Stimulated activated CD8-positive, alpha-beta memory T cell treated with anti-CD3 and anti-CD28 coated beads, Interleukin-2, amount 100 ng/mL, for 48 hours (primary cell): Measurements from ENCODE around the gene PBOV1.
"Not testable (repeated sequence)": the region's sequence is repeated elsewhere in the genome, so short reads cannot be mapped to it uniquely, and the experiment has no call there.

ENCODE experiments used
- DNase-seq, 2 donors: peaks; one replicate each; pipeline ENCODE4 v3.0.0-alpha.2; 2020; ENCODE audit warnings: low read depth in 2 of 2

Gene PBOV1

DNA sequence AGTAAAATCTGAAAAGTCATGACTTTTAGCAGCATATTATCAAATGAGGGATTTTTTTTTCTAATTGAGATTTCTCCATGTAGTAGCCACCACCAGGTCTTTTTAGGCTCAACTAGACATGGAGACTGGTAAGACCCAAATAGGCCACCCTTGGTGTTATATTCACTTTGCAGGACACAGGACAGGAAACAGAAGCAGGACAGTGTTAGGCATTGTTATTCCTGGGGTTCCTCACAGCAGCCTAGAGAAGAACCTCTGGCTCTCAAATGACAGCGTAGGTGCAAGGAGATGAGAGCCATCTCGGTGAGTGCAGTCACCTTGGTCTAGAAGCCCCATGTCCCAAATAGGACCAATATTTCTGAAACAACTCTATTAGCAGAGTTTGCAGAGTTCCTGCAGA lies 19.2 kb upstream of the PBOV1 start:
- no peak for DNase-seq

DNA sequence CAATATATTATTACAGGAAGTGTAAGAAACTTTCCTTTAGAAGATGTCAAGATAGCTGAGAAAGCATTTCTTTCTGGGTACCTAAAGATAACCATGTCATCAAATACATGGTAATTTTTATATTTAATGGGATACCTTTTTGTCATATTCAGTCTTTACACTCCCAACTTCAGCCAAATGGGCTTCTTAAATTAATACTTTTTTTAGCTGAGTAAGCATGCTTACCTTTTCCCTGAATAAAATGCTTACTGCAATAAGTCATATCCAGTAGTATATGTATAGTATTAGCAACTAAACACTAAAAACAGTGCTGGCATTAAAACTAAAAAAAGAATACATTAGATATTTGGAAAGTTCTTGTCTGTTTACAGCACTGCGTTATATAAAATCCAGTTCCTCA lies 17.4 kb upstream of the PBOV1 start:
- DNase-seq = no peak

DNA sequence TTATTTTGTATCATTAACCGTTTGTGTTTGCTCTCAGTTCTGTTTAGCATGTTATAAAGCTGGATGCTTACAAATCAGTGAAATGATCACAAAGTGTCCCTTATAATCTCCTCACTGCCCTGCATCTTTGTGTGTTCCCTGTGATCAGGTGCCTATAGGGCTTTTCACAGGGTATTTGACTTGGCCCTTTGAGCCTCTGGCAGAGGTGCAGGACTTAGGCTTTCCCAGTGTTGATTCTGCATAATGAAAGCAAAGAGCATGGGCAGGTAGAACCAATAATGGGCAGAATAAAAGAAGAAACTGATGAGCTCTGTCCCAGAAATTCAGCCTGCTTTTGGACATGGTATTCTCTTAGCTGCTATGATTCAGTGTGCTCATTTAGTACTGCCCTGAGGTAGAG lies 16.9 kb upstream of the PBOV1 start:
- DNase-seq = no peak

DNA sequence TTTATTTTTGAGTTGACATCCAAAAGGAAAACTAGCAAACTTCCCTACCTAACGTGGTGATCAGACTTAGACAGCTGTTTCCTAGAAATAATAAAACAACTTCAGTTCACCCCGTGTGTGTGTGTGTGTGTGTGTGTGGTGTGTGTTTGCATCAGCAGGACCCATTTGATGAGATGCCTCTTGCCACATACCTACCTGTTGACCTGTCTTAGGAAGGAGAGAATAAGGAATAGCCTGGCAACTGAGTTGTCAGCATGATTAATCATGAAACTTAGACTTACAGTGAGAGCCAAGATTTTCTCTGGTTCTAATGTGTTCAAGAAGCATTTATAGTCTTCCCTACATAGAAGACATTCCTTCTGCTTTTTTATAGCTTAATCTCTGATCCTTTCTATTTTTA lies 16.1 kb upstream of the PBOV1 start:
- DNase-seq = no peak

DNA sequence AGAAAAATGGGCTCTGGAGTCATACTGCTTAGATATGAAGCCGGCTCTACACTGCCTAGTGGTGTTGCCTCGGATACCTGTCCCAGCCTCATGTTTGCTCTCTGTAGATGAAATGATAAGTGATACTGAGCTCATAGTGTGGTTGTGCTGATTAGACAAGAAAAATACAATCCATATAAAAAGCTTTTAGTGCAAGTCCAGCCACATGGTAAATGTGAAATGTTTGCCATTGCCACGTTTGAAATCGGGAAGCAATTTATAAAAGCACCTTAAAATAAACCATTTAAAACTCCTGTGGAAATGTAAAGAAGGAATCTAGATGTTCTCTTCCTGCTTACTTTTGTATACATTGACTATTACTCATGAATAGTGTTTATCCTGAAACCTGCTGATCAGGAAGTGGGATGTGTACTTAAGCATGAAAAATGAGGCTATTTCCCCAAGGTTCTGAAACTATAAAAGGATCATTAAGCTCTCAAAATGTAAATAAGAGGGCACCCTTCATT lies 13.1 kb upstream of the PBOV1 start:
- DNase-seq = no peak

DNA sequence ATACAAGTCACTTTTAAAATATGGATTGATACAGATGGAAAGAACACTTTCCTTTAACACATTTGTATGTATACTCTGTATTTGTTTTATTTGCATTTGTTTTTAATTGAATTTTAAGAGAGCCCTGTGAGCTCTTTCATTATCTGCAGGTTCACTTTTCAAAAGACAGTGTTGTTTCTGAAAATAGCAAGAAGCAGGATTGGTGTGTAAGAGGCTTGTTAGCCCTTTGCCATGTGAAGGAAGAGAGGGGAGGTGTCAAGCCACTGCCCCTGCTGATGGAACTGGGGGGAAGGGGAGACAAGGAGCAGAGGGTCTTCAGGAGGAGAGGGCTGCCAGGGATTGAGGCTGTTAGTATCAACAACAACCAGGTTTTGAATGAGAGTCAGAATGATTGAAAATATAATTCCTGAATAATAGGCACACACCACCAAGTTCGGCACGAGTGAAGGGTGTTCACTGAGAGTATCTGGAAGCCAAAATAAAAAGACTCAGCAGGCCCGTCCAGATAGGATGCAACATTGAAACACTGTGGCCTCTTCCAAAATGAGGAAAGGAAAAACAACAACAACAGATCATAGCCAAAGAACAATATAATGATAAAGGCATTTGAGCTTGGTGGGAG lies 12.6 kb upstream of the PBOV1 start:
- no peak for DNase-seq

GRCh38 chr6:138230221-138230620 lies 11.9 kb upstream of the PBOV1 start:
- no peak for DNase-seq

DNA sequence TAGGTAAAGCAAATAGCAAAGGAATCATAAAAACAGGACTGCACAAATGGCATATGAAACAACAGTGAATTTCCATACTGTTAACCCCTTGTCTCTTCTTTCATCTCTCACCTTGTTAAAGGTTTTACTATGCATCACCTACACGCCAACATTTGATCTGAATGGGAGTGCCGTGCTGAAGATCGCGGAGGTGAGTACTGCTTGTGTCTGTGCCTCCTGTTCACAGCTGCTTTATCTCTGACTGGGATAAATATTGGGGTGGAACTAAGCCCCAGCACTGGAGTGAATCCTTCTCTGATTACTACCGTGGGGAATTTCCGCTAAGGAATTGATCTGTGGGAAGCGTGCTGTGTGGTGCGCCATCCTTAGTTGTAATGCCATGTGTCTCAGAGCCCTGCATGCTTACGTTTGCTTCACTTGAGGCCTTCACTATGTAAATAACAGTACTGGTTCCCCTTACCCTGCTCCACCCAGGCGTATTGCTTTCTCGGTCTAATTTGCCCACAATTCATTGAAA lies 11.4 kb upstream of the PBOV1 start:
- no peak for DNase-seq

DNA sequence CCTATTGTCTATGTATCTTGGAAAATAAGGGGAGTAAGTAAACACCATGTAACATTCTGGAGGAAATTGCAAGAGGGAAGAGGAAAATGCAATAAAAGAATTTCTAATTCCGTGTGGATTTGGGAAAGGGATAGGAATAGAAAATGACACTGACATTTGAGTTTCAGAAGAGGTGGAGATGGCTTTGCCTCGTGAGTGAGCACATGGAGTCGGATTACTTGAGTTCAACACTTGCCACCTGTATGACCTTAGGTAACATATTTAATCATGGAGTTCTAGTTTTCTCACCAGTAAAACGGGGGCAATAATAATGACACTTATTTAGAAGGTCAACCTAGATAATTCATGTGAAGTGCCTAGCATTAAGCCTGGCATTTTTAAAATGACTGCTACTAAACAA lies 10.8 kb upstream of the PBOV1 start:
- no peak for DNase-seq

DNA sequence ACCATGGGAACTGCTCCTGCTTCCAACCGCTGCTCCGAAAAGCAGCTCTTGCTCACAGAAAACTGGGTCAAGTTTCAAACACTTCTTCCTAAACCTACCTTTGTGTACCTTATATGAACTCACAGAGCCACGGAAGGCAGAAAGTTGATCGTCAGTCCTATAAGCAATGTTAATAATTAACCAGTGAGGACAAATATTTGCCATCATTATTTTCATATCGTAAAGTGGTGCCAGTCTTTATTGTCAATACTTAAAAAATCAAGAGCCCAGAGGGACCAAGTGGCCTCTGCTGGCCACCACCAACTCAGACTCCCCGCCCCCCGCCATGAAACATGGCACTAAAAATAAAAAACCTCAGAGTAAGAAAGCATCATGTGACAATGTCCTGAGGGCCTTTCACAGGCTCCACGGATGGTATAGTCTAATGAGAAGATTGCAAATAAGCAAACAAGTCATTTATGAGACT lies 9.1 kb upstream of the PBOV1 start:
- DNase-seq = no peak

- no peak for DNase-seq
Measured at GRCh38 chr6:138226700-138227315, 8.5 kb upstream of the PBOV1 start.

DNA sequence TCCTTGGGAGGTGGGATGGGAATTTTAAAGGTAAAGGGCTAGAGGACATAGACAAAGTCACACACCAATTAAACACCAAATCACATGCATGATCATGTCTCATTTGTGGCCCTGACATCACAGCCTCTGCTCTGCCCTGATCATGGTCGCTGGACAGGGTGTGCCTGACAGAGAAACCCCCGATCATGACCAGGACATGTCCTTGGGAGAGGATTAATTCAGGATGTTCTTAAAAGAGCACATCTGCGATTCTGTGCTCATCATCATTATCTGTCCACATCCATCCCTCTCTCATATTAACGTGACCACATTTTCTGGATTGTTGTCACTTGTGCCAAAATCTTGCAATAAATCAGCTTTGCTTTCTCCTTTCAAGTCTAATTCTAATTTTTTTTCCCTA lies 7.7 kb upstream of the PBOV1 start:
- no peak for DNase-seq

- no peak for DNase-seq
Measured at GRCh38 chr6:138222901-138223546, 4.7 kb upstream of the PBOV1 start.

GRCh38 chr6:138219901-138220300 lies 1.6 kb upstream of the PBOV1 start:
- no peak for DNase-seq

GRCh38 chr6:138219398-138219797 lies 1.1 kb upstream of the PBOV1 start:
- no peak for DNase-seq

DNA sequence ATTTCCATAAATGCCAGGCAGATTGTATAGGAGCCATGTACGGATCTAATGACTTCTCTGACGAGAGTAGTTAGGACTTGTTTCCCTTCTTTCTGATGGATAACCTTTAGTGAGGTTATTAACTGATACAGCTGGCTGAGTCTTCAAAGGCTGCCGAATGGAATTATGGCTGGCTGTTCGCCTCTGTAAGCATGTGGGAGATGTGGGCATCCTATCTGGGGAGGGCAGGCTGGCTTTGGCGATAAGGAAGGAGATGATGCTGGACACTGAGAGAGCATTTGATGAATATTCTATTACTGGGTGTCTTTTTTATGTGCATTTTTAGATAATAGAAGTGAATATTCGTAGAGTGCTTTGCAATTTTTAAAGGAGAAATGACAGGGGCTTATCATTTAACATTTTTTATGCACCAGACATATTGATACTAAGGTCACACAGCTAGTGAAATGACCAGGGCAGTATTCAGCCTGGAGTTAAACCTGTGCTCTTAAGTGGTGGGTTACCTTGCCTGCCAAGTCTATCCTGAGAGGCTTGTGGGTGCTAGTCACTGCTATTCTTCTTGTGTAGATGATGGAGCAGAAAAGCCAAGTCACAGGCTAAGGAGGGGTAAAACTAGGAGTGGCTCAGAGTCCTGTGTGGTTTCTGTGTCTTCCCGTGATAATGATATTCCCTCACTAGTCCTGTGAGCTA lies 3.1 kb downstream of the PBOV1 start:
- DNase-seq = no peak

GRCh38 chr6:138212530-138212929 lies 5.8 kb downstream of the PBOV1 start:
- not testable (repeated sequence) for DNase-seq

- DNase-seq = no peak
Measured at GRCh38 chr6:138211601-138212000, 6.7 kb downstream of the PBOV1 start.

DNA sequence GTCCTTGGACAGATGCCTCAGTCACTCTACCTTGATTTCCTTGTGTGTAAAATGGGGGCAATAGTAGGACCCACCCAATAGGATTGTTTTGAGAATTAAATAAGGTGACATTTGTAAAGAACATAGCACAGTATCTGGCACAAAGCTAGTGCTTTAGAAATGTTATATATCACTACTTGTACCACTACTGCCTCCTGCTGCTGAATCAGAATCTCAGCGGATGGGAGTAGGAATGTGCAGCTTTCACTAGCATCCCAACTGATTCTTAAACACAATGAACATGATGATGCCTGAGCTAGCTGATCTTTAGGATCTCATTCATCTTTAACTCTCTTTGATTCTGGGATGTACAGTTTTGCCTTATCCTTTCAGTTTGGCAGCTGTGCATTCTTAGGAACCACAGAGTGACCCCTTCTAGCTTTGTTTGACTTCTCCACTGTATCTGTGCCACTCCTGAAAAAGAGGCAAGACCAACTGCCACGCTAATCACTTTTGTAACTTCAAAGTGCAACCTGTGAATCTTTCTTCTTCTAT lies 7.2 kb downstream of the PBOV1 start:
- DNase-seq = no peak

GRCh38 chr6:138206862-138207261 lies 11.4 kb downstream of the PBOV1 start:
- no peak for DNase-seq

- DNase-seq = no peak
Measured at GRCh38 chr6:138205437-138206094, 12.7 kb downstream of the PBOV1 start.
